ENCODE measurements around the gene BCL2. TPM values are rescaled to one million over a fixed set of nuclear protein-coding genes. Genes with fewer than 3 reads are reported as not detected.

BCL2 gene
- total and polyA plus RNA-seq, 2 donors from 2014 or later, result 6.0 to 39.2 TPM

DNA sequence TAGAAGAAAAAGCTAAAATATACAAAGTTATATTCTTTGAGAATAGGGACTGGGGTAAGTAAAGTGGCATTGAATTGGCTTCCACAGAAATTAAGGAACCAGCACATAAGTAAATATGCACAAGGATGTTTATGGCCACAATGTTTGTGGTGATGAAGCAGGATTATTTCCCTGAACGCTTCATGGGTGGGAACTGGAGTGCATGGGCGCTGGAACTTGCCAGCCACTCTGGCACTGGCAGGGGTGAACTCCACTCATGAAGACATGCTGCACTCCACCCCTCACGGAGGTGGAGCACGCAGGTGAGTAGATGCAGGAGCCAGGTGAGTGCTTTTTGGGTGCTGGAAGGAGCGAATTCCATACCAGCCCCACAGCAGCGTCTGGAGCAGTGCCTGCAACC lies 94.1 kb downstream of the BCL2 start:
- Histone ChIP-seq H3K9me3 (ENCODE audit: control insufficient read depth in 2 of 3, insufficient read depth in 1 of 3, low read length in 3 of 3) (peaks cover 0 to 5% (median 0%) of the 10 kb centered on the region in 3 donors), H3K27me3 (ENCODE audit: control insufficient read depth, insufficient read depth, low read length) (no peaks in the 10 kb centered on the region), H3K4me3 (ENCODE audit: low read length in 3 of 3) (no peak overlapping the region), H3K27ac (ENCODE audit: low read depth in 2 of 2, low read length in 2 of 2) (no peak overlapping the region), H3K4me1 (ENCODE audit: control insufficient read depth in 2 of 3, insufficient read depth in 2 of 3, low read depth in 1 of 3, low read length in 3 of 3) (peaks cover 0 to 3% (median 0%) of the 10 kb centered on the region in 3 donors), H3K9ac (ENCODE audit: low read length in 3 of 3) (no peak overlapping the region), H3K36me3 (ENCODE audit: control insufficient read depth in 2 of 3, insufficient read depth in 3 of 3, low read length in 3 of 3) (no peaks in the 10 kb centered on the region)
- intact Hi-C loops (cut with DNase I), result no loop called here
- DNase-seq, result no peak
- FAIRE-seq, result no peak
- TF ChIP-seq, protein P1, sequence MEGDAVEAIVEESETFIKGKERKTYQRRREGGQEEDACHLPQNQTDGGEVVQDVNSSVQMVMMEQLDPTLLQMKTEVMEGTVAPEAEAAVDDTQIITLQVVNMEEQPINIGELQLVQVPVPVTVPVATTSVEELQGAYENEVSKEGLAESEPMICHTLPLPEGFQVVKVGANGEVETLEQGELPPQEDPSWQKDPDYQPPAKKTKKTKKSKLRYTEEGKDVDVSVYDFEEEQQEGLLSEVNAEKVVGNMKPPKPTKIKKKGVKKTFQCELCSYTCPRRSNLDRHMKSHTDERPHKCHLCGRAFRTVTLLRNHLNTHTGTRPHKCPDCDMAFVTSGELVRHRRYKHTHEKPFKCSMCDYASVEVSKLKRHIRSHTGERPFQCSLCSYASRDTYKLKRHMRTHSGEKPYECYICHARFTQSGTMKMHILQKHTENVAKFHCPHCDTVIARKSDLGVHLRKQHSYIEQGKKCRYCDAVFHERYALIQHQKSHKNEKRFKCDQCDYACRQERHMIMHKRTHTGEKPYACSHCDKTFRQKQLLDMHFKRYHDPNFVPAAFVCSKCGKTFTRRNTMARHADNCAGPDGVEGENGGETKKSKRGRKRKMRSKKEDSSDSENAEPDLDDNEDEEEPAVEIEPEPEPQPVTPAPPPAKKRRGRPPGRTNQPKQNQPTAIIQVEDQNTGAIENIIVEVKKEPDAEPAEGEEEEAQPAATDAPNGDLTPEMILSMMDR (IDR thresholded peaks at IDR 0.05; ENCODE audit: borderline replicate concordance, extremely low read depth, insufficient read depth), result no peak

DNA sequence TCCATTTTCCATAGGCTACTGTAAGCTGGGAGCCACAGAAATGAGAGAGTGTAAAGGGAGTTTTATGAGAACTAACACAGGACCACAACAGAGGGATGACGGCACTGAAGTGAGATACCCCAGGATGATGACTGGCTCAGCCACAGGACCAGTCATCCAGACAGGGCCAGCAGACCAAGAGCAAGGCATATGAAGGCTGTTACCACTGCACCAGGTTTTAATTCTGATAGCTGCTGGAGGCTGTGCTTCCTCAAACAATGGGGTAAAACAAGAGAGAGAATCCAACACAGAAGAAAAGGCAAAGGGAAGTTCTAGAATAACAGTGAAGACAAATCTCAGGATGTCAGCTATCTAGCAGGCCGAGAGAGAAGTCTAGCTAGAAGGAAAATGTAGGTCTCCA lies 94.9 kb downstream of the BCL2 start:
- intact Hi-C loops (cut with DNase I), result no loop called here
- no peak for DNase-seq
- TF ChIP-seq, protein P1 (IDR thresholded peaks at IDR 0.05; ENCODE audit: borderline replicate concordance, extremely low read depth, insufficient read depth), result no peak

DNA sequence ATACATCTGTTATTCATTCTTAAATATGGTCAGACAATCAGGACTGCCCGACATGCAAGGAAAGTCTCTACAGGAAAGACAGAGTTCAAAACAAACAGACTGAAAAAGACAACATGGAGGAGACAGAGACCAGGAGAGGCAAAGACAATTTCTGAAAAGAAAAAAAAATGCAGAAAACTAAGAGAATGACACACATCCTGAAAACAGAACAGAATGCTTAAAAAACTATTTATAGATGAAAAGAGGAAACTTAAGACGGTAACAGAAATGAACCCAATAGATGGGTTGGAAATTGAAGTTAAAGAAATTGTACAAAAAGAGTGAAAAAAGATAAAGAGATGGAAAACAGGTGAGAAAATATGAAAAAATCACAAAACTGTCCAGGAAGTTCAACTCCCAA lies 95.7 kb downstream of the BCL2 start:
- peaks cover 0 to 5% (median 0%) of the 10 kb centered on the region in 3 donors for H3K9me3 ChIP-seq (ENCODE audit: control insufficient read depth in 2 of 3, insufficient read depth in 1 of 3, low read length in 3 of 3)
- TF ChIP-seq, protein P1 (IDR thresholded peaks at IDR 0.05; ENCODE audit: borderline replicate concordance, extremely low read depth, insufficient read depth), result no peak
- no peak overlapping the region for H3K9ac ChIP-seq (ENCODE audit: low read length in 3 of 3)
- FAIRE-seq (no peak), DNase-seq (no peak)
- intact Hi-C loops (cut with DNase I), result no loop called here
- H3K27ac ChIP-seq (ENCODE audit: low read depth in 2 of 2, low read length in 2 of 2), result no peak overlapping the region
- no peaks in the 10 kb centered on the region for H3K4me1 ChIP-seq (ENCODE audit: control insufficient read depth in 2 of 3, insufficient read depth in 2 of 3, low read depth in 1 of 3, low read length in 3 of 3)
- no peak overlapping the region for H3K4me3 ChIP-seq (ENCODE audit: low read length in 3 of 3)
- no peaks in the 10 kb centered on the region for H3K27me3 ChIP-seq (ENCODE audit: control insufficient read depth, insufficient read depth, low read length)
- H3K36me3 ChIP-seq (ENCODE audit: control insufficient read depth in 2 of 3, insufficient read depth in 3 of 3, low read length in 3 of 3), result no peaks in the 10 kb centered on the region

More for the DNA sequence above, 94.9 kb downstream of the BCL2 start:
- no peak overlapping the region for H3K27ac ChIP-seq (ENCODE audit: low read depth in 2 of 2, low read length in 2 of 2)
- H3K4me3 ChIP-seq (ENCODE audit: low read length in 3 of 3), result no peak overlapping the region
- no peak for FAIRE-seq
- H3K4me1 ChIP-seq (ENCODE audit: control insufficient read depth in 2 of 3, insufficient read depth in 2 of 3, low read depth in 1 of 3, low read length in 3 of 3), result no peaks in the 10 kb centered on the region
- H3K27me3 ChIP-seq (ENCODE audit: control insufficient read depth, insufficient read depth, low read length), result no peaks in the 10 kb centered on the region
- H3K9me3 ChIP-seq (ENCODE audit: control insufficient read depth in 2 of 3, insufficient read depth in 1 of 3, low read length in 3 of 3), result peaks cover 0 to 5% (median 0%) of the 10 kb centered on the region in 3 donors
- no peak overlapping the region for H3K9ac ChIP-seq (ENCODE audit: low read length in 3 of 3)
- H3K36me3 ChIP-seq (ENCODE audit: control insufficient read depth in 2 of 3, insufficient read depth in 3 of 3, low read length in 3 of 3), result no peaks in the 10 kb centered on the region

DNA sequence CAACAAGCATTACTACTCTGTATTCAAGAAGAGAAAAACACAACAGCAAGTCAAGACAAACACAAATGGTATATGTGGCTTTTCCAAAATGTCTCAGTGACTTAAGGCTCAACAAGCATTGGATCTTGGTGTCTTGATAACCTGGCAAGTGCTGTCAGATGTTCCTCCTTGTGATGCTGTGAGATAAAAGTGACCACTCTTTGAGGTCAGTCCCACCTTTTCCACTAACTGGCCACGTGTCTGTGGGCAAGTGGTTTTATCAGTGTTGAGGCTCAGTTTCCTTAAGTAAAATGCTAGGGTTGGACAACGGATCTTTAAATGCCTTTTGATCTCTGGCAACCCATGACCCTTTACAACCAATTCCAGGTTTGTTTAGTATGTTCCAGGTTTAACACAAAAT lies 98.7 kb downstream of the BCL2 start:
- no peak for FAIRE-seq
- H3K4me3 ChIP-seq (ENCODE audit: low read length in 3 of 3), result no peak overlapping the region
- H3K9me3 ChIP-seq (ENCODE audit: control insufficient read depth in 2 of 3, insufficient read depth in 1 of 3, low read length in 3 of 3), result peaks cover 0 to 4% (median 0%) of the 10 kb centered on the region in 3 donors
- H3K4me1 ChIP-seq (ENCODE audit: control insufficient read depth in 2 of 3, insufficient read depth in 2 of 3, low read depth in 1 of 3, low read length in 3 of 3), result no peaks in the 10 kb centered on the region
- no peaks in the 10 kb centered on the region for H3K27me3 ChIP-seq (ENCODE audit: control insufficient read depth, insufficient read depth, low read length)
- DNase-seq, result no peak
- H3K36me3 ChIP-seq (ENCODE audit: control insufficient read depth in 2 of 3, insufficient read depth in 3 of 3, low read length in 3 of 3), result no peaks in the 10 kb centered on the region
- TF ChIP-seq, protein P1 (IDR thresholded peaks at IDR 0.05; ENCODE audit: borderline replicate concordance, extremely low read depth, insufficient read depth), result no peak
- no peak overlapping the region for H3K9ac ChIP-seq (ENCODE audit: low read length in 3 of 3)
- intact Hi-C loops (cut with DNase I), result no loop called here
- H3K27ac ChIP-seq (ENCODE audit: low read depth in 2 of 2, low read length in 2 of 2), result no peak overlapping the region
